Measurements from ENCODE around the gene SLC16A9.

The SLC16A9 gene

DNA sequence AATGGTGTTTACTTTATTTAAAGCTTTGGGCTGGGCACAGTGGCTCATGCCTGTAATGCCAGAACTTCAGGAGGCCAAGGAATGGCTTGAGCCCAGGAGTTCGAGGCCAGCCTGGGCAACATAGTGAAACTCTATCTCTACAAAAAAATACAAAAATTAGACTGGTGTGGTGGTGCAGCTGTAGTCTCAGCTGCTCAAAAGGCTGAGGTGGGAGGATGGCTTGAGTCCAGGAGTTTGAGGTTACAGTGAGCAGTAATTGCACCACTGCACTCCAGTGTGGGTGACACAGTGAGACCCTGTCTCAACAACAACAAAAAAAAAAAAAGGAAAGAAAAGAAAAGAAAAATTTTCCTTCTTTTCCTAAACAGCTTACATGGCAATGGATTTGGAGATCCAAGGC is 22.0 kb downstream of the SLC16A9 start:
- no peak for TF ChIP-seq NFIC (IDR thresholded peaks at IDR 0.05)
- TF ChIP-seq TAF1 (IDR thresholded peaks at IDR 0.05; ENCODE audit: low read depth) = no peak
- TF ChIP-seq TEAD4 (IDR thresholded peaks at IDR 0.05) = no peak
- TF ChIP-seq FOXM1 (IDR thresholded peaks at IDR 0.05; ENCODE audit: borderline replicate concordance, low read depth) = no peak
- TF ChIP-seq EGR1 (IDR thresholded peaks at IDR 0.05) = no peak

DNA sequence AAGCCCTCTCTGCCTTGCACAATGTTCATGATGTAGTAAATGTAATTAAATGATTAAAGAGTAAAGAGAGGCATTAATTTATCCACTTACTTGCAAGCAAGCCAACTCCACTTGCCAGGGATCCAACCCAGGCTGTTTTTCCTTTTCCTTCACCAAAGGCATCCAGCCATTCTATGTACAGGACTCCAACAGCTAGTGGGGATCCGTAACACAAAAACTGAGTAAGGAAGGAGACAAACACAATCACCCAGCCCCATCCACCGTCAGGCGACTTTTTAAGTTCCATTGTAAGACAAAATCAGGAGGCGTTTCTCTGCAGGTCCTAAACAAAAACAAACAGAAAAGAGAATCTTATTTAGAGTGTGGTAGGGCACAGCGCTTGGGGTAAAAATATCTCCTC is 25.6 kb downstream of the SLC16A9 start:
- no peak for TF ChIP-seq ZBTB7A (IDR thresholded peaks at IDR 0.05; ENCODE audit: low read depth)
- no peak for TF ChIP-seq TAF1 (IDR thresholded peaks at IDR 0.05; ENCODE audit: low read depth)
- TF ChIP-seq EP300 (IDR thresholded peaks at IDR 0.05; ENCODE audit: borderline replicate concordance) = no peak
- no peak for TF ChIP-seq FOXM1 (IDR thresholded peaks at IDR 0.05; ENCODE audit: borderline replicate concordance, low read depth)
- TF ChIP-seq, protein P1, sequence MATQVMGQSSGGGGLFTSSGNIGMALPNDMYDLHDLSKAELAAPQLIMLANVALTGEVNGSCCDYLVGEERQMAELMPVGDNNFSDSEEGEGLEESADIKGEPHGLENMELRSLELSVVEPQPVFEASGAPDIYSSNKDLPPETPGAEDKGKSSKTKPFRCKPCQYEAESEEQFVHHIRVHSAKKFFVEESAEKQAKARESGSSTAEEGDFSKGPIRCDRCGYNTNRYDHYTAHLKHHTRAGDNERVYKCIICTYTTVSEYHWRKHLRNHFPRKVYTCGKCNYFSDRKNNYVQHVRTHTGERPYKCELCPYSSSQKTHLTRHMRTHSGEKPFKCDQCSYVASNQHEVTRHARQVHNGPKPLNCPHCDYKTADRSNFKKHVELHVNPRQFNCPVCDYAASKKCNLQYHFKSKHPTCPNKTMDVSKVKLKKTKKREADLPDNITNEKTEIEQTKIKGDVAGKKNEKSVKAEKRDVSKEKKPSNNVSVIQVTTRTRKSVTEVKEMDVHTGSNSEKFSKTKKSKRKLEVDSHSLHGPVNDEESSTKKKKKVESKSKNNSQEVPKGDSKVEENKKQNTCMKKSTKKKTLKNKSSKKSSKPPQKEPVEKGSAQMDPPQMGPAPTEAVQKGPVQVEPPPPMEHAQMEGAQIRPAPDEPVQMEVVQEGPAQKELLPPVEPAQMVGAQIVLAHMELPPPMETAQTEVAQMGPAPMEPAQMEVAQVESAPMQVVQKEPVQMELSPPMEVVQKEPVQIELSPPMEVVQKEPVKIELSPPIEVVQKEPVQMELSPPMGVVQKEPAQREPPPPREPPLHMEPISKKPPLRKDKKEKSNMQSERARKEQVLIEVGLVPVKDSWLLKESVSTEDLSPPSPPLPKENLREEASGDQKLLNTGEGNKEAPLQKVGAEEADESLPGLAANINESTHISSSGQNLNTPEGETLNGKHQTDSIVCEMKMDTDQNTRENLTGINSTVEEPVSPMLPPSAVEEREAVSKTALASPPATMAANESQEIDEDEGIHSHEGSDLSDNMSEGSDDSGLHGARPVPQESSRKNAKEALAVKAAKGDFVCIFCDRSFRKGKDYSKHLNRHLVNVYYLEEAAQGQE (IDR thresholded peaks at IDR 0.05; ENCODE audit: low read depth) = no peak
- TF ChIP-seq, protein P2, sequence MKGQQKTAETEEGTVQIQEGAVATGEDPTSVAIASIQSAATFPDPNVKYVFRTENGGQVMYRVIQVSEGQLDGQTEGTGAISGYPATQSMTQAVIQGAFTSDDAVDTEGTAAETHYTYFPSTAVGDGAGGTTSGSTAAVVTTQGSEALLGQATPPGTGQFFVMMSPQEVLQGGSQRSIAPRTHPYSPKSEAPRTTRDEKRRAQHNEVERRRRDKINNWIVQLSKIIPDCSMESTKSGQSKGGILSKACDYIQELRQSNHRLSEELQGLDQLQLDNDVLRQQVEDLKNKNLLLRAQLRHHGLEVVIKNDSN (IDR thresholded peaks at IDR 0.05) = no peak
- TF ChIP-seq YY1 (IDR thresholded peaks at IDR 0.05; ENCODE audit: low read depth) = no peak
- no peak for TF ChIP-seq CREB1 (IDR thresholded peaks at IDR 0.05; ENCODE audit: low read depth)
- TF ChIP-seq RAD21 (IDR thresholded peaks at IDR 0.05; ENCODE audit: low read depth) = no peak
- TF ChIP-seq CEBPB (IDR thresholded peaks at IDR 0.05) = no peak

DNA sequence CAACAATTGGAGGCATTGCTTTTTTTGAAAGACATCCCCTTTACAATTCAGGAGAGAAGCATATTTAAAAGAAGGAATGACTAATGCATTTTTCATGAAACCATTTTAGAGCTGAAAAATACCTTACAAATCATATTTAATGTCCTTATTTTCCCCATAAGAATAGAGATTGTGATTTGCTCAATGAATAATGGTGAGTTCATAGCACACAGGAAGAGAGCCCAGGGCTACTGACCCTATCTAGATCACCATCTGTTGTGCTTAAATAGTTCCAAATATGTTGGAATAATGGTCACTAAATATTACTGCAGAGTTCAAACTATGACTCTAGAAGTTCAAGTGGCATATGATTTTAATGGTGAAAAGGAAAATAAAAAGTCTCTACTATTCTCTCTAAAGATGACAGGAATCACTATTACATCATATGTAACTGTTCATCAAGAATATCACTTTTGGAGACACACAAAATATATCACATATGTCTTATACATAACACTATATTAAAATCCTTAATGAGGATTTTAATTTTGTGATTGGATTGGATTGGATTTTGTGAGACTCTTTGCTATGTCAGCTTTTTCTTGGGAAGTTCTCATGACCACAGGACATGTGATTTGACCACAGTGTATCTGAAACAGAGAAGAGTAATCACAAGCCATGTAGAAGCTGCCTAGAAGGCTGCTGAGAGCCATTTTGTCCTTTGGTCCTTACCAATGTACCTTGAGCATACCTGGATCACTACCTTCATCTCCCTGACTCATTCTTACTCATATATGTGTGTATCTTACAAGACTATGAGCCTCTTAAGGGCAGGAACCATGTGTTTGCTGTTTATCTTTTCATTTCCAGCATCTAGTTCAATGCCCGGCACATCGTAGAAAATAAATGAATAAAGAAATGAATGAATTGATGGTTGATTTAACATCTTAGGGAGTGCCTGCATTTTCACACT is 26.4 kb downstream of the SLC16A9 start:
- TF ChIP-seq ZBTB7A (IDR thresholded peaks at IDR 0.05; ENCODE audit: low read depth) (no peak), EGR1 (IDR thresholded peaks at IDR 0.05) (no peak), YY1 (IDR thresholded peaks at IDR 0.05; ENCODE audit: low read depth) (no peak), CREB1 (IDR thresholded peaks at IDR 0.05; ENCODE audit: low read depth) (no peak), FOXM1 (IDR thresholded peaks at IDR 0.05; ENCODE audit: borderline replicate concordance, low read depth) (no peak), NFIC (IDR thresholded peaks at IDR 0.05) (no peak), RAD21 (IDR thresholded peaks at IDR 0.05; ENCODE audit: low read depth) (no peak), EP300 (IDR thresholded peaks at IDR 0.05; ENCODE audit: borderline replicate concordance) (no peak), TCF12 (IDR thresholded peaks at IDR 0.05; ENCODE audit: low read depth) (no peak), TAF1 (IDR thresholded peaks at IDR 0.05; ENCODE audit: low read depth) (no peak), CEBPB (IDR thresholded peaks at IDR 0.05) (no peak), TEAD4 (IDR thresholded peaks at IDR 0.05) (no peak)
- TF ChIP-seq, protein P1 (IDR thresholded peaks at IDR 0.05; ENCODE audit: low read depth) = no peak
- TF ChIP-seq, protein P2 (IDR thresholded peaks at IDR 0.05) = no peak
- TF ChIP-seq, protein P3, sequence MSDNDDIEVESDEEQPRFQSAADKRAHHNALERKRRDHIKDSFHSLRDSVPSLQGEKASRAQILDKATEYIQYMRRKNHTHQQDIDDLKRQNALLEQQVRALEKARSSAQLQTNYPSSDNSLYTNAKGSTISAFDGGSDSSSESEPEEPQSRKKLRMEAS (IDR thresholded peaks at IDR 0.05) = no peak

DNA sequence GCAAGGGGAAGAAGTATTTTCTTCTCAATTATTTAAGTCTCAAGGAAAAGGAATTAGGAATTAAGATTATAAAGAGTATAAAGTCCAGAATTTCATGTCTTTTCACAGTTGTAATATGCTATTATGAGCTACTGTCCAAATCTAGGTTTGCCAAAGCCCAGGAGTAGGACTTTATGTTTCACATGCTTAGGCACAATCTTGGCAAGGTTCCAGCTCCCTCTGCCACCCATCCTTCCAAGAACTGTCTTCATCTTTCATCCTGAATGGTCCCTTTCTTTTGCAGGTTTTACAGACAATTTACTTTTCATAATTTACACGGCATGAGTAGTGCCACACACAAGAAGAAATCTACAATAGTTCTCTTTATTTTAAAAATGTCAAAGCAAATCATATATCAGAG is 29.5 kb downstream of the SLC16A9 start:
- TF ChIP-seq YY1 (IDR thresholded peaks at IDR 0.05; ENCODE audit: low read depth) (no peak), NFIC (IDR thresholded peaks at IDR 0.05) (peak; percentile 45), TCF12 (IDR thresholded peaks at IDR 0.05; ENCODE audit: low read depth) (no peak), ZBTB7A (IDR thresholded peaks at IDR 0.05; ENCODE audit: low read depth) (no peak)

- TF ChIP-seq, protein P1 (IDR thresholded peaks at IDR 0.05; ENCODE audit: low read depth) = no peak
- TF ChIP-seq TEAD4 (IDR thresholded peaks at IDR 0.05) (no peak), ZBTB7A (IDR thresholded peaks at IDR 0.05; ENCODE audit: low read depth) (no peak), TAF1 (IDR thresholded peaks at IDR 0.05; ENCODE audit: low read depth) (no peak), YY1 (IDR thresholded peaks at IDR 0.05; ENCODE audit: low read depth) (no peak), FOXM1 (IDR thresholded peaks at IDR 0.05; ENCODE audit: borderline replicate concordance, low read depth) (no peak), CEBPB (IDR thresholded peaks at IDR 0.05) (no peak), EGR1 (IDR thresholded peaks at IDR 0.05) (no peak), EP300 (IDR thresholded peaks at IDR 0.05; ENCODE audit: borderline replicate concordance) (0 out of 2 replicates have a peak, but pooled peaks have one; percentile 19), NFIC (IDR thresholded peaks at IDR 0.05) (peak; percentile 35; the same call in 1 of the 2 replicates), RAD21 (IDR thresholded peaks at IDR 0.05; ENCODE audit: low read depth) (no peak)
- TF ChIP-seq, protein P3 (IDR thresholded peaks at IDR 0.05) = no peak
- TF ChIP-seq, protein P2 (IDR thresholded peaks at IDR 0.05) = no peak
Measured at GRCh38 chr10:59678884-59679301, 30.8 kb downstream of the SLC16A9 start.

Data from Ishikawa (cell line).